RWPE2 (cell line): ENCODE data around the gene PLAAT3.

Experiments
- ATAC-seq: fragments of 200-7000 bp; cut with Tn5 transposase; 3 replicates; pipeline ENCODE4 v1.9.1; 2021; ENCODE audit warnings: low read depth
- DNase-seq: peaks from one replicate; pipeline ENCODE4 v3.0.0-alpha.2; 2020; ENCODE audit warnings: low spot score
- H3K27ac ChIP-seq: fragments of 450-650 bp; 2 replicates; pipeline ENCODE4 v1.5.1; 2017; ENCODE audit warnings: mild to moderate bottlenecking; ENCODE audit not compliant: poor library complexity, severe bottlenecking
- H3K27me3 ChIP-seq: fragments of 250-450 bp; sonication (Bioruptor Pico); 2 replicates; pipeline ENCODE4 v1.5.1; 2021; ENCODE audit warnings: mild to moderate bottlenecking, moderate library complexity; ENCODE audit not compliant: insufficient read depth, poor library complexity, severe bottlenecking
- H3K36me3 ChIP-seq: fragments of 250-450 bp; sonication (Bioruptor Pico); 2 replicates; pipeline ENCODE4 v1.5.1; 2020; ENCODE audit warnings: low read depth, mild to moderate bottlenecking, moderate library complexity
- H3K4me1 ChIP-seq: fragments of 250-450 bp; sonication (Bioruptor Pico); 2 replicates; pipeline ENCODE4 v1.5.1; 2021; ENCODE audit warnings: mild to moderate bottlenecking, moderate library complexity; ENCODE audit not compliant: insufficient read depth, poor library complexity, severe bottlenecking
- H3K4me3 ChIP-seq: fragments of 250-450 bp; sonication (Bioruptor Pico); 2 replicates; pipeline ENCODE4 v1.5.1; 2021; ENCODE audit warnings: mild to moderate bottlenecking, moderate library complexity; ENCODE audit not compliant: severe bottlenecking
- H3K9me3 ChIP-seq: fragments of 250-450 bp; sonication (Bioruptor Pico); 2 replicates; pipeline ENCODE4 v1.5.1; 2021; ENCODE audit warnings: mild to moderate bottlenecking, moderate library complexity; ENCODE audit not compliant: severe bottlenecking
- CTCF ChIP-seq: fragments of 450-650 bp; IDR thresholded peaks from one replicate; pipeline ENCODE4 v1.5.1; 2017; ENCODE audit warnings: mild to moderate bottlenecking, moderate library complexity; ENCODE audit not compliant: poor library complexity, severe bottlenecking

PLAAT3 gene

GRCh38 chr11:63567044-63567840 lies 47.0 kb downstream of the PLAAT3 start:
- no peak overlapping the region for H3K4me3 ChIP-seq
- no peak for TF ChIP-seq CTCF
- ATAC-seq (peak; percentile 97), DNase-seq (no peak)
- H3K27me3 ChIP-seq: no peaks in the 10 kb centered on the region
- H3K36me3 ChIP-seq: no peaks in the 10 kb centered on the region
- no peaks in the 10 kb centered on the region for H3K9me3 ChIP-seq
- peaks cover 34% of the 10 kb centered on the region for H3K4me1 ChIP-seq
- peak overlapping the region; percentile 75 for H3K27ac ChIP-seq

GRCh38 chr11:63564784-63565350 lies 49.4 kb downstream of the PLAAT3 start:
- no peak for DNase-seq
- Histone ChIP-seq H3K27ac (peak overlapping the region; percentile 75), H3K36me3 (no peaks in the 10 kb centered on the region), H3K27me3 (no peaks in the 10 kb centered on the region), H3K4me3 (no peak overlapping the region), H3K4me1 (peaks cover 44% of the 10 kb centered on the region), H3K9me3 (no peaks in the 10 kb centered on the region)
- peak; percentile 54 for ATAC-seq
- TF ChIP-seq CTCF: no peak

- H3K4me1 ChIP-seq: peaks cover 44% of the 10 kb centered on the region
- ATAC-seq: no peak
- H3K27me3 ChIP-seq: no peaks in the 10 kb centered on the region
These were observed 50.0 kb downstream of the PLAAT3 start for GRCh38 chr11:63564056-63564774.

GRCh38 chr11:63563201-63564055 lies 50.8 kb downstream of the PLAAT3 start, which contains the start of gene PLAAT2:
Gene PLAAT2, minus strand, starts transcription at chr11:63563379. Its CDS starts 55 bp downstream, at chr11:63563324.
- H3K27ac ChIP-seq: no peak within 1 kb of the TSS
- no peak for ATAC-seq

More at GRCh38 chr11:63564056-63564774, 50.0 kb downstream of the PLAAT3 start:
- no peak for TF ChIP-seq CTCF
- DNase-seq: no peak
- no peaks in the 10 kb centered on the region for H3K36me3 ChIP-seq
- H3K4me3 ChIP-seq: no peak overlapping the region
- H3K9me3 ChIP-seq: no peaks in the 10 kb centered on the region
- peak overlapping the region; percentile 75 for H3K27ac ChIP-seq

More at GRCh38 chr11:63563201-63564055, 50.8 kb downstream of the PLAAT3 start, which contains the start of gene PLAAT2:
- Histone ChIP-seq H3K36me3 (no peaks in the 10 kb centered on the region), H3K4me1 (peaks cover 44% of the 10 kb centered on the region), H3K4me3 (no peak within 1 kb of the TSS), H3K9me3 (no peaks in the 10 kb centered on the region), H3K27me3 (no peaks in the 10 kb centered on the region)
- no peak for DNase-seq
- TF ChIP-seq CTCF: no peak
